Hematopoietic multipotent progenitor cell treated with erythropoietin and hydrocortisone succinate and interleukin-3 and kit ligand, for 4 days (in vitro differentiated cells): Measurements from ENCODE around the gene TIMM10.

ENCODE experiments used
- DNase-seq: peaks from one replicate; pipeline ENCODE4 v3.0.0-alpha.2; 2015

TIMM10 gene

GRCh38 chr11:57530596-57531507 lies at the start of gene TIMM10:
Gene TIMM10, minus strand, starts transcription at chr11:57530754. Its CDS starts 565 bp downstream, at chr11:57530189.
- DNase-seq, result peak; percentile 99

- no peak for DNase-seq
Observed at GRCh38 chr11:57574061-57574460, 43.5 kb upstream of the TIMM10 start.

- DNase-seq, result peak; percentile 61
Observed at GRCh38 chr11:57571606-57572005, 41.1 kb upstream of the TIMM10 start.

- DNase-seq, result peak; percentile 92
Observed at GRCh38 chr11:57568330-57568766, 37.8 kb upstream of the TIMM10 start.

- DNase-seq, result peak; percentile 79
Observed at GRCh38 chr11:57567515-57568329, 37.2 kb upstream of the TIMM10 start, which contains the start of gene UBE2L6. Gene UBE2L6, minus strand, starts transcription at chr11:57567672. Its CDS starts 61 bp downstream, at chr11:57567611.

- DNase-seq, result peak; percentile 55
Observed at GRCh38 chr11:57566905-57567514, 36.5 kb upstream of the TIMM10 start.

GRCh38 chr11:57566005-57566904 lies 35.7 kb upstream of the TIMM10 start:
- DNase-seq, result peak; percentile 72

GRCh38 chr11:57562596-57562995 lies 32.0 kb upstream of the TIMM10 start:
- no peak for DNase-seq

- no peak for DNase-seq
Observed at GRCh38 chr11:57560146-57560545, 29.6 kb upstream of the TIMM10 start.

GRCh38 chr11:57556041-57556440 lies 25.5 kb upstream of the TIMM10 start:
- DNase-seq, result no peak

- no peak for DNase-seq
Observed at GRCh38 chr11:57555393-57555792, 24.8 kb upstream of the TIMM10 start.

- no peak for DNase-seq
Observed at GRCh38 chr11:57552479-57552878, 21.9 kb upstream of the TIMM10 start.

- DNase-seq, result no peak
Observed at GRCh38 chr11:57551941-57552340, 21.4 kb upstream of the TIMM10 start.

GRCh38 chr11:57549983-57550382 lies 19.4 kb upstream of the TIMM10 start:
- no peak for DNase-seq

GRCh38 chr11:57547854-57548377 lies 17.4 kb upstream of the TIMM10 start:
- peak; percentile 73 for DNase-seq

- peak; percentile 32 for DNase-seq
Observed at GRCh38 chr11:57546869-57547475, 16.4 kb upstream of the TIMM10 start.

GRCh38 chr11:57546451-57546850 lies 15.9 kb upstream of the TIMM10 start:
- no peak for DNase-seq

- DNase-seq, result no peak
Observed at GRCh38 chr11:57545883-57546282, 15.3 kb upstream of the TIMM10 start.

GRCh38 chr11:57544566-57544965 lies 14.0 kb upstream of the TIMM10 start:
- DNase-seq, result no peak

GRCh38 chr11:57543593-57543992 lies 13.0 kb upstream of the TIMM10 start:
- no peak for DNase-seq

GRCh38 chr11:57542582-57542981 lies 12.0 kb upstream of the TIMM10 start:
- no peak for DNase-seq
